Fibroblast of lung (primary cell): ENCODE measurements around the gene MEF2A. TPM values are rescaled to one million over a fixed set of nuclear protein-coding genes. Genes with fewer than 3 reads are reported as not detected.

Experiments
- DNase-seq, 2 donors: peaks; one replicate each; pipeline versions ENCODE4 v3.0.0 to v3.0.0-alpha.2; 2010; ENCODE audit warnings: low read depth in 2 of 2
- H2AFZ ChIP-seq: 2 replicates; pipeline ENCODE4 v1.5.1; 2012; ENCODE audit warnings: low read length, control low read depth, inconsistent platforms
- H3K27ac ChIP-seq: 2 replicates; pipeline ENCODE4 v1.5.1; 2011; ENCODE audit warnings: low read length, control low read depth; ENCODE audit not compliant: insufficient read depth
- H3K27me3 ChIP-seq: 2 replicates; pipeline ENCODE4 v1.5.1; 2011; ENCODE audit warnings: mild to moderate bottlenecking, low read length; ENCODE audit not compliant: control insufficient read depth, insufficient read depth
- H3K36me3 ChIP-seq: 2 replicates; pipeline ENCODE4 v1.5.1; 2011; ENCODE audit warnings: low read length; ENCODE audit not compliant: control insufficient read depth, insufficient read depth
- H3K4me1 ChIP-seq: 2 replicates; pipeline ENCODE4 v1.5.1; 2011; ENCODE audit warnings: low read length; ENCODE audit not compliant: control insufficient read depth, insufficient read depth; ENCODE audit errors: extremely low read depth
- H3K4me2 ChIP-seq: 2 replicates; pipeline ENCODE4 v1.5.1; 2011; ENCODE audit warnings: low read length, control low read depth; ENCODE audit not compliant: insufficient read depth; ENCODE audit errors: extremely low read depth
- H3K4me3 ChIP-seq, 4 experiments: fragments of 200-600 bp in 1 of 4; sonication (generic) in 1 of 4; replicated peaks in 1 of 4; 2 replicates each; pipeline ENCODE4 v1.5.1; 2011 to 2016; ENCODE audit warnings: low read length in 4 of 4, low read depth in 3 of 4, mild to moderate bottlenecking in 3 of 4, control low read depth in 2 of 4, inconsistent platforms in 1 of 4, mixed read lengths in 1 of 4; ENCODE audit not compliant: insufficient read depth in 1 of 4; ENCODE audit errors: control extremely low read depth in 1 of 4
- H3K79me2 ChIP-seq: 2 replicates; pipeline ENCODE4 v1.5.1; 2012; ENCODE audit warnings: mild to moderate bottlenecking, low read length, inconsistent platforms; ENCODE audit not compliant: control insufficient read depth, insufficient read depth
- H3K9ac ChIP-seq: 2 replicates; pipeline ENCODE4 v1.5.1; 2011; ENCODE audit warnings: mild to moderate bottlenecking, low read length, control low read depth; ENCODE audit not compliant: insufficient read depth
- H3K9me3 ChIP-seq: 2 replicates; pipeline ENCODE4 v1.5.1; 2012; ENCODE audit warnings: low read depth, low read length; ENCODE audit not compliant: control insufficient read depth, insufficient read depth
- H4K20me1 ChIP-seq: 2 replicates; pipeline ENCODE4 v1.5.1; 2011; ENCODE audit warnings: low read length; ENCODE audit not compliant: control insufficient read depth, insufficient read depth; ENCODE audit errors: extremely low read depth
- EZH2 ChIP-seq: IDR thresholded peaks from 2 replicates; pipeline ENCODE4 v1.5.1; 2012; ENCODE audit warnings: low read length, control low read depth, mild to moderate bottlenecking; ENCODE audit errors: missing control alignments
- polyA plus RNA-seq, 2 donors: library from polyadenylated mRNA; depleted of rRNA in 1 of 2; stranded (reverse) in 1 of 2; unstranded in 1 of 2; fragments of >200 nt; gene quantifications; 2 replicates each; pipeline ENCODE4 v1.2.1, GENCODE V29; 2011 to 2012; ENCODE audit warnings: missing spikeins in 1 of 2
- total RNA-seq: library from RNA; depleted of rRNA; stranded (reverse); fragments of >200 nt; gene quantifications from 2 replicates; pipeline ENCODE4 v1.2.1, GENCODE V29; 2014
- TF ChIP-seq, protein P1 (sequence below), 2 donors: IDR thresholded peaks in 1 of 2; conservative IDR thresholded peaks in 1 of 2; 1 replicate in 1 of 2; 2 replicates in 1 of 2; pipeline ENCODE4 v1.5.1; 2011 to 2012; ENCODE audit warnings: low read length in 2 of 2, control low read depth in 1 of 2, inconsistent platforms in 1 of 2, low read depth in 1 of 2, mild to moderate bottlenecking in 1 of 2

MEF2A gene
- total and polyA plus RNA-seq, 2 donors (not counting 1 experiment from before 2014, with no cell fraction given): 24.6 to 40.4 TPM

DNA sequence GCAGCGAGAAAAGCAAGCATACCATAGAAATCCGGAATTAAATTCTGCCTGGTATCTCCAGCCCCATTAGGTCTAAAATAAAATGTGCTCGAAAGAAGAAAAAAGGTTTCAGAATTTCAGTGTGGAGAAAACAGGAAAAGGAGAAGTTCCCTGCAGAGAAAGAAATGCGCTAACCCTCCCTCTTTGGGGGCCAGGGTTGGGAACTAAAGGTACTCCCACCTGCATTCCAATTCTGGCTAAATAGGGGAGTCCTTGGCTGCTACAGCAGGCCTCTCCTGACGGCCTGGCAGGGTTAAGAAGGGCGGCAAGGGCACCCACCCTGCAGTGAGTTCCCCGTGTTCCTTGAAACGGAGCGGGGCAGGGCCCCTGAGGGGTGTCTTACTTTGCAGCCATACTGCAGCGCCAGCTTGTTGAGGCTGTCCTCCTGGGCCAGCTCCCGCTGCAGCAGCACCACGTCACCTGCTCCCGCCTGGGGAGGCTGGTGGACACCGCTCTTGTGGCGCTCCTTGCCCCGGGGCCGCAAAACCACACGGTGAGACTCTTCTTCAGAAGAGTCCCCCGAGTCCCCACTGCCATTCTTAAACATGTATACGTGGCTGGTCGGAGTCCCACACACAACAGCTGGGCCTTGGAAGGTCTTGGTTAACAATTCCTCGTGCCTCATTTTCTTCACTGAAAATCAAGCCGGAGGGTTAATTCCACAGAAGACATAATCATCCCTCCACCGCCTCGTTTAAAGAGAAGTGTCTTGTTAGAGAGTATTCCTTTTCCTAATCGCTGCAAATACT lies 165.7 kb downstream of the MEF2A start:
- Histone ChIP-seq H3K27ac (no peak overlapping the region), H3K36me3 (no peaks in the 10 kb centered on the region), H3K9ac (no peak overlapping the region), H2AFZ (no peak overlapping the region), H3K4me1 (no peaks in the 10 kb centered on the region), H4K20me1 (no peaks in the 10 kb centered on the region), H3K9me3 (no peaks in the 10 kb centered on the region), H3K27me3 (no peaks in the 10 kb centered on the region), H3K4me3 (peak overlapping the region; percentile 56 to 84 (median 72)), H3K79me2 (no peaks in the 10 kb centered on the region), H3K4me2 (peak overlapping the region; percentile 93)
- no peak for DNase-seq
- TF ChIP-seq EZH2: no peak
- TF ChIP-seq, protein P1, sequence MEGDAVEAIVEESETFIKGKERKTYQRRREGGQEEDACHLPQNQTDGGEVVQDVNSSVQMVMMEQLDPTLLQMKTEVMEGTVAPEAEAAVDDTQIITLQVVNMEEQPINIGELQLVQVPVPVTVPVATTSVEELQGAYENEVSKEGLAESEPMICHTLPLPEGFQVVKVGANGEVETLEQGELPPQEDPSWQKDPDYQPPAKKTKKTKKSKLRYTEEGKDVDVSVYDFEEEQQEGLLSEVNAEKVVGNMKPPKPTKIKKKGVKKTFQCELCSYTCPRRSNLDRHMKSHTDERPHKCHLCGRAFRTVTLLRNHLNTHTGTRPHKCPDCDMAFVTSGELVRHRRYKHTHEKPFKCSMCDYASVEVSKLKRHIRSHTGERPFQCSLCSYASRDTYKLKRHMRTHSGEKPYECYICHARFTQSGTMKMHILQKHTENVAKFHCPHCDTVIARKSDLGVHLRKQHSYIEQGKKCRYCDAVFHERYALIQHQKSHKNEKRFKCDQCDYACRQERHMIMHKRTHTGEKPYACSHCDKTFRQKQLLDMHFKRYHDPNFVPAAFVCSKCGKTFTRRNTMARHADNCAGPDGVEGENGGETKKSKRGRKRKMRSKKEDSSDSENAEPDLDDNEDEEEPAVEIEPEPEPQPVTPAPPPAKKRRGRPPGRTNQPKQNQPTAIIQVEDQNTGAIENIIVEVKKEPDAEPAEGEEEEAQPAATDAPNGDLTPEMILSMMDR (conservative IDR thresholded peaks at IDR 0.05 in 1 of 2, IDR thresholded peaks at IDR 0.05 in 1 of 2; ENCODE audit: low read depth in 1 of 2, low read length in 2 of 2): no peak

DNA sequence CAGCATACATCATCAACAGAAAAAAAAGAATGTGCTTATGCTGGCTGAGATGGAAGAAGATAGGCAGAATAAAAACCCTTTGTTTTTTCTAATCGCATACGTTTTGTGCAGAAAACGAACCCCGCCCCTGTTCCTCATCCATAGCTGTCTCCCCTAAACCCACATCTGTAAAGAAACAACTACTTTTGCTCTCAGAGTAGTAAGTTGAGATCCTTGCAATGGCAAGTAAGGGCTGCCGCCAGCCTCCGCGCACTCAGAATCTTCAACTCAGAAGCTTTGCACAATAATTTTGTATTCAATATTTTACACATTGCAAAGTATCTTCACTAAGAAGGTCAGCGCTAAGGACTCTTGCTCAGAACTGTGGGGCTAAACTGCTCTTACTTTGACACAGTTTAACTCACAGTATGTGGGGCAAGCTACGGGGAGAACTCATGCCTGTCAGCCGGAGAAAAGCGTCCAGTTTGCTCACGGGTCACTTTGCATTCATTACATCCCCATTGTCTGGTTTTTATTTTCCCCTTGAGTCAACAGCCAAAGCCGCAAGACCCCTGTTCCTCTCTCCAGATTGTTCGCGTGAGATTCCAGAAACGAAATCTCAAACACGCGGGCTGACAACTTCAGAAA lies 166.5 kb downstream of the MEF2A start:
- Histone ChIP-seq H3K4me3 (peak overlapping the region; percentile 56 to 84 (median 72)), H3K4me2 (peak overlapping the region; percentile 93), H3K27ac (peak overlapping the region; percentile 62), H3K36me3 (no peaks in the 10 kb centered on the region), H3K9ac (peak overlapping the region; percentile 82), H3K4me1 (no peaks in the 10 kb centered on the region), H4K20me1 (no peaks in the 10 kb centered on the region), H3K9me3 (no peaks in the 10 kb centered on the region), H2AFZ (peak overlapping the region; percentile 46), H3K79me2 (no peaks in the 10 kb centered on the region), H3K27me3 (no peaks in the 10 kb centered on the region)
- TF ChIP-seq EZH2: no peak
- TF ChIP-seq, protein P1 (conservative IDR thresholded peaks at IDR 0.05 in 1 of 2, IDR thresholded peaks at IDR 0.05 in 1 of 2; ENCODE audit: low read depth in 1 of 2, low read length in 2 of 2): no peak
- DNase-seq: peak; percentile 27 to 52

DNA sequence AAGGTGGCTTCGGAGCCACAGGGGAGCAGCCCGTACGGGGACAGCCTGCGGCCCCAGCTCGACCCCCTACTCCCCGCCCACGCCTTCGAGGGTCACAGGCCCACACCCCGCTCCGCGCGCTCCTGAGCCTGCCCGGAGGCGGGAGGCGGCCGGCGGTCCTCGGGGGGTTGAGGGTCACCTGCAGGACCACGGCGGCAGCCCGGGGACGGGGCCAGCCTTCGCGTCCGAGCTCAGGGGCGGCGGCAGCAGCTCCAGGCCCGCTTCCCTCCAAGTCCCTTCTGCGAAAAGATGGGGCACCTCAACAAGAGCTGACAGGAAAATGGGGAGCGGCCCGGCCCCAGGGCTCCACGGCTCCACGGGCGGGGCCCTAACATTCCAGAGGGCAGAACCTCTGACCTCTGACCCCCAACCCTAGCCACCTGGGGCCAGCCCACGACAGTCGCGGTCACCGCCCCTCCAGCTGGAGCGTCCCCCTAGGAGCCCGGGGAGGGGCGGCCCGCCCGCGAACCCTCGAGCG lies 167.0 kb downstream of the MEF2A start:
- no peak for DNase-seq
- Histone ChIP-seq H3K4me1 (no peaks in the 10 kb centered on the region), H3K9ac (peak overlapping the region; percentile 82), H3K4me2 (peak overlapping the region; percentile 93), H2AFZ (peak overlapping the region; percentile 47), H4K20me1 (no peaks in the 10 kb centered on the region), H3K27ac (peak overlapping the region; percentile 62), H3K36me3 (no peaks in the 10 kb centered on the region), H3K4me3 (peak overlapping the region; percentile 56 to 84 (median 72)), H3K27me3 (no peaks in the 10 kb centered on the region), H3K9me3 (no peaks in the 10 kb centered on the region), H3K79me2 (no peaks in the 10 kb centered on the region)
- TF ChIP-seq, protein P1 (conservative IDR thresholded peaks at IDR 0.05 in 1 of 2, IDR thresholded peaks at IDR 0.05 in 1 of 2; ENCODE audit: low read depth in 1 of 2, low read length in 2 of 2): no peak
- TF ChIP-seq EZH2: no peak
